COR-L47 (cell line): ENCODE data around the gene RFTN1.

Experiments used
- DNase-seq: peaks from one replicate; lab custom pipeline; 2025; lab: John Stamatoyannopoulos, UW

RFTN1 gene

DNA sequence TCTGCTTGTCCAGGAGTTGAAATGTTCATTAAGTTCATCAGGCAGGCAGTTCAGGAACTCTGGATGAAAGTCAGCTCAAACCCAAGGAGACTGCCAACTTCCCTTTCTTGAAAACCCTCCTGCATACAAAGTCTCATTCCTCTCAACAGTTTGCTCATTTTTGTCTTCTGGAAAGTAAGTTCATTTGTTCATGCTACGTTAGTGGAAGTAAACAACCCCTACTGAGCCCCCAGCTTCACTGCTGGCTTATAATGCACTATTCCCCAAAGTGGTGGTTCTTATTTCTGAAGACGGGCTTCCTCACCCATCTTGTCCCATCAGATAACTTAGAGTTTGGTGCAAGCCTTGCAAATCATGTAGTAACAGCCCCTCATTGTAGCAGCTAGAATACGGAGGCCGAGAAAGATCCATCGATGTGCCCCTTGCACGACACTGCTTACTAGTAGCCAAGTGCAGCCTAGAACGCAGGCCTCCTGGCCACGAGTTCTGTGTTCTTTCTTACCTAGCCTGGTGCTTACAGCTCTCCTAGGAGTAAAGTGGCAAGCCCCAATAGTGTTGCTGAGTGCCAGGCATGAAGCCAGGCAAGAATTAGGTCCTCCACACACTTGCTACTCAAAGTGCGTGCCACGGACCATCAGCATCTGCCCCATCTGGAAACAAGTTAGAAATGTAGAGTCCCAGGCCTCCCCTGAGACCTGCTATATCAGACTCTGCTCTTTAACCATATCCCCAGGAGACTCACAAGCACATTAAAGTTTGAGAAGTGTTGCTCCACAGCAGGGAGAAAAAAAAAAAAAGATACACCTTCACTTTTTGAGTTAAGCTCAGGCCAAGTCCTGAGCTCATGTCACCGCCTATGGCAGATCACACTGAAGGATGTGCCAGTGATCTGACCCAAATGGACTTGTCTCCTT lies 82.5 kb downstream of the RFTN1 start:
- DNase-seq = no peak

DNA sequence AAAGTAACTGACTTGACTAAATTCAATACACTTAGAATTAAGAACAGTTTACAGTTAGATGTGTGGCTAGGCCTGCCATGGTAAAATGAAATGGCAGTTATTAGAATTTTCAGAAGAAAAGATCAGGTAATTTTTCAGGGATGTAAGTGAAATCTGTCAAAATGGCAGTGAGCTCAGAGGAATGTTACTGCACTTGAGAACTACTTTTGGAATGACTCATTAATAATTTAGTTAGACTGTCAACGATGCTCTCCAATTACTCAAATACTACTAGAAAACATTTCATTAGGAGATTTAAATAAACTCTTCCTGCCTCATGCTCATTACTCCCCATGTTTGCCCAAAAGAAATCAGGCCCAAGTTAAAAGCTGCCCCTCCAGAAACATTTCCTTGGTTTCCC lies 84.4 kb downstream of the RFTN1 start:
- no peak for DNase-seq

DNA sequence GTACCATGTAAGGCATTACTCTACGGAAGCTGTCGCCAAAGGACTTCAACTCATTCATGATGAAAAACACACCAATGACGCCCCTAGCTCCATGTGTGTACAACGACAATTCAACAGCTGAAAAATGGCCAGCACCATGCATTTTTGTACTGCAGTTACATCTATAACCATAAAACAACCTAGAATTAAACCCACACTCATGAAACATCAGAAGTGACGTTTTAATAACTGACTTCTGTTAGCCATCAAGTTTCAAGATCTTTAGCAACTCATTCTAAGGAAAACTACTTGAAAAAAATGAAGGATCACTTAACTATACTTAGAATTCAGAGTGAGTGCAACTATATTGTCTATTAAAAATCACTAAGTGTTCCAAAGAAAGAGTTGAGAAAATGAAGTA lies 84.9 kb downstream of the RFTN1 start:
- DNase-seq = no peak

- DNase-seq = no peak
These were observed 86.2 kb downstream of the RFTN1 start for GRCh38 chr3:16427103-16427965.

GRCh38 chr3:16426665-16427064 lies 86.8 kb downstream of the RFTN1 start:
- no peak for DNase-seq

- no peak for DNase-seq
These were observed 87.5 kb downstream of the RFTN1 start for GRCh38 chr3:16426029-16426400.

DNA sequence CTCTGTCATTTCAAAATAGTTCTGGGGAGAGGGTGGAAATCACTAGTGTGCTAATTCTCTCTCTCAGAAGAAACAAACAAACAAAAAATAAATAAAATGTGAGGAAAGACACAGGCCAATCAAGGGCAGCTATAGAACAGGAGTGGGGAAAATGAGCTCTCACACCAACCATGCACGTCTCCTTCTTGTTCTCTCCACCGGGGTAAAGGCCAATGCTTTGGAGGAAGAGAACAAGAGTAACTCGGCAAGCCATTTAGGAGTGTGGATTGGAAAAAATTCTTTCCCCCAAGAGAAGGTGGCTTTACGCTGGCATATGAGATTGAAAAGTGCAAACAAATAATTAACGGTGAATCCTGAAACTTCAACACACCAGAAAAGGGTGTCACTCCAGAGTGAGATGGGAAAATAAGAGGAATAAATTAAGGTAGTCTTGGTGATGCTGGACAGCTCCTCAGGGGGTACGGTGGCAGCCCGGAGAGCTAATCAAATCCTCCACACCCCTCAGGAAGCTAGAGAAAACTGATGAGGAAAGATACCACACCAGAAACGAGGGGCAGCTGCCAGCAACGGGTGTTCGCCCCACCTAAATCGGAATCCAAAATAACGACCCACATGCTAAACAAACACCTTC lies 88.0 kb downstream of the RFTN1 start:
- DNase-seq = no peak

DNA sequence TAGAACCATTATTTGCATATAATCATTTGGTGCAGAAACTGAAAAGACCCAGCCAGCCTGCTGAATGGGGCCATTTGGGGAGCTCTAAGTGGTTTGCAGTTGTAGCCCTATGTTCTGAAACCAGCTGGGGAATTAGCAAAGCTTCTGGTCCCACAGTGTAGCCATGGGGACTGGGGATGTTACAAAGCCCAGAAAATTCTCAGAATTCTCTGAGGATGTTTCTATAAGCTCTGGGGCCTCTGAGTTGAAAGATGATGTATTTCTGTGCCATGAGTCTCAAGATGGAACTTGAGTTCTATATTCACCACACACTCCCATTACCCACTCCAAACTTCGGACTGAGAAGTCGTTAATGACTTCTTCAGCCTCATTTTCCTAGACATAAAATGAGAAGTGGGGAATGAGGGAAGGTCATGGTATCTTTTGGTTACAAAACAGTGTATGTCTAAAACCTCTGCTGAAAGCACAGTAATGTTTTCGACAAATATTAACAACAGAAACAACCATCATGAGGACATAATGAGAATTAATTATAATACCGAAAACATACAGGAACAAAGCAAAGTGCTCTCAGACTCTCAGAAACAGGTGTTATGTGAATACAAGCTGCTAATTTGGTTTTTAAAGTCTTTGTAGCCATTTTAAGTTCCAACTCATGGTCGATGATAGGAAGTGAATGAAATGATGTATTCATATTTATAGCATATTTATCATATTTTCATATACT lies 89.4 kb downstream of the RFTN1 start:
- no peak for DNase-seq

DNA sequence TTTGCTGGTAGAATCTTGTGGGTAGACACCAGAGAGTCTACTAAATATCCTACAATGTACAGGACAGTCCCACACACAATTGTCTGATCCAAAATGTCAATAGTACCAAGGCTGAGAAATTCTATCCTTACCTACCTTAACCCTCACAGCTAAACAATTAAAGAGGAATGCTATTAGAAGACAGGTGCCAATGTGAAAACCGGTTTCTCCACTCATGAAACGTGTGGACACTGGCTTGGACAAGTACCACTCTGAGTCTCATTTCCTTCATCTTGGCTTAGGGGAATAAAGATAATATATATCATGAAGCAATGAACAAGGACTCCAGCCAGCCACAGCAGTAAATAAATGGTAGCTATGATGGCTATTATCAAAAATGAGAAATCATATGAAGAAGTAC lies 90.2 kb downstream of the RFTN1 start:
- no peak for DNase-seq

DNA sequence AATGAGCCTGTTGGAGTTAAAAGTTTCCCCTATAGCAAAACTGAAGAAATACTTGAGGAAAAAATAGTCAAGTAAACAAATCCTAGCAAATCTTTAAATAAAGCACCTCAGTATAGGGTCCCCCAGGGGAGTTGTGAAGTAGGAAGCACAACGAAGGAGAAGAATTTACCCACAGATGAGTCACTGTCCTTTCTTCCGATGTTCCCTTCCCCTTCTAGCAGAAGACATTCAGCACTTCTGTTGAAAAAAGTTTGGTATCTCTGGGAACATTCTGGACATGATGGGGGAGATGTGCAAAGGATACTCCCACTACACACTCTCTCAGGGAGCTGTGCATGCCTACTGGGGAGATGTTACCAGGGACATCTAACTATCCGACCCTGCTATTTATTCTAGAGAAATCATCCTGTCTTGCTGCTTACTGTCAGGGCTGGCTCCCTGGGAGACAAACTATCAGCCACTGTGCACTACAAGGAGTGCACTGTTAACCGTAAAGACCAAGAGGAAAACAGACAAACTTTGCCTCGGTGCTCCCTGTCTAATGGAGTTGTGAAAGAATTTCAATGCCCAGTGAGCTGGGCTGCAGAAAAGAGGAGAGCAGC lies 93.8 kb downstream of the RFTN1 start:
- DNase-seq = no peak

DNA sequence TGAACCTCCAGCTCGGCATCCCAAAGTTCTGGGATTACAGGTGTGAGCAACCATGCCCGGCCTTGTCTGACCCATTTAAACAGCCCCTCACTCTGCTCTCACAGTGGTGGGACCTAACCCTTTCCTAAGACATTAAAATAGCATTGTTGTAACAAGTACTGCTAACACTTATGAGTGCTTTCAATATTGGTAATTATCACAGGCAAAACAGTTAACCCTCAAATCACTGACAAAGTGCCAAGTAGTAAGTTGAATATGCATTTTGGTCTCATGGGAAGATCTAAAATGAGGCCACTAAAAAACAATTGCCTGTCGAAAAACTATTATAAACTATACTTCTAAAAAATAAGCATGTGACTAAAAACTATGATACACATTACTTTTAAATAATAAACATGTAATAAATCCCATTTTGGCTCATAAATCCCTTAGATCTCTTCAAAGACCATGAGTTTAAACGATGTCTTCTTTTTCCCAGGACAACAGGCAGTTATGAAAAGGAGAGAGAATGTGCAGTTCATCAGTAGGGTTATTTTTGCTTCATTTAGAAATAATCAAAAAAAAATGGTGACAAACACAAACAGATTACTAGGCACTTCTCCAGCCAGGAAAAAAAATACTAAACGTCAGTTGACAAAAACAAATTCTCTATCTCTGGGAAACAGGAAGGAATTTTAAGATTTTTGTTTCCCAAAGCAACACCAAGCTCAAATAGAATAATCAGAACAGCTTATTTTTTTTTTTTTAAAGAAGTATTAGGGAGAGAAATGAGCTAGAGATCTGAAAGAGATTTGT lies 95.4 kb downstream of the RFTN1 start:
- no peak for DNase-seq

DNA sequence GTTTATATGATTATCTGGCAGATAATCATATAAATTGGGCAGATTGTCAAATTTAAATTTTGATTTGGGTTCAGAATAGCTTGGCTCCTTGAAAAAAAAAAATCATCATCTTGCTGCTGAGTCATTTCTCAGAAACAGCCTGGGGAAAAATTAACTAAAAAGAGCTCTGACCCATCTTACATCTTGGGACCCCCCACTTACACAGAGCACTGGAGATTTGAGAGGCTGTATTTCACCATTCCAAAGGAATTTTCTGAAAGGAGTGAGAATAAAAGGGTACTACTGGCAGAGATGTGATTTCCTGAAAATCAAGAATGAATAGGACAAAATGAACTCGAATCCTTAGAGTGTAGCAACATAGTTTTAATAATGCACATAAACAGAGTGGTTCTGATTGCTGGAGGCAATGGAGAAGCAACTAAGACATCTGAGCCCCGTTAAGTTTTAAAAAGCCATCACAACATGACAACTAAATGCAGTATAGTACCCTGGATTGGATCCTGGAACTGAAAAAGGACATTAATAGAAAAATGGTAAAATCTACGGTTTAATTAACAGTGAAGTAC lies 97.5 kb downstream of the RFTN1 start:
- DNase-seq = no peak

- DNase-seq = no peak
These were observed 100.2 kb downstream of the RFTN1 start for GRCh38 chr3:16413321-16413720.

- no peak for DNase-seq
These were observed 101.2 kb downstream of the RFTN1 start for GRCh38 chr3:16412192-16412800.

- DNase-seq = no peak
These were observed 102.1 kb downstream of the RFTN1 start for GRCh38 chr3:16411441-16411840.

- no peak for DNase-seq
These were observed 102.8 kb downstream of the RFTN1 start for GRCh38 chr3:16410659-16411058.

DNA sequence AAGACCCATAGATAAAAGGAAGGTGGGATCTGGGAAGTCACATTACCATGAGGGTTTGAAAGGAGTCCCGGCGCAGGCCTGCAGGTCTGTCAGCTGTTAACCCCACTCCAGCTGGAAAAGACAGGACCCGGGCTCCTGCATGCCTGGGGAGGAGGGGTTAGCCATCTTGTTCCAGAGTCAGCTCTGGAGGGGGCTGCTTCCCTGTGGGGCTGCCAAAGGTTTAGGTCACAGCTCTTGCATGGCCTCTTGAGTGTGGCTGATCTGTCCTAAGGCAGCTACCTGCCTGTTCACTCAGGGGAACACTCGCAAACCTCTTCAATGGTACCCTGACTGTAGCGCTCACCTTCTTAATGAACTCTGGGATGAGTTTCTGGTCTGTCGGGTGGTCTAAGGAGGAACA lies 104.5 kb downstream of the RFTN1 start:
- DNase-seq = no peak

GRCh38 chr3:16407366-16407765 lies 106.1 kb downstream of the RFTN1 start:
- DNase-seq = no peak

- no peak for DNase-seq
These were observed 106.9 kb downstream of the RFTN1 start for GRCh38 chr3:16406579-16406978.

DNA sequence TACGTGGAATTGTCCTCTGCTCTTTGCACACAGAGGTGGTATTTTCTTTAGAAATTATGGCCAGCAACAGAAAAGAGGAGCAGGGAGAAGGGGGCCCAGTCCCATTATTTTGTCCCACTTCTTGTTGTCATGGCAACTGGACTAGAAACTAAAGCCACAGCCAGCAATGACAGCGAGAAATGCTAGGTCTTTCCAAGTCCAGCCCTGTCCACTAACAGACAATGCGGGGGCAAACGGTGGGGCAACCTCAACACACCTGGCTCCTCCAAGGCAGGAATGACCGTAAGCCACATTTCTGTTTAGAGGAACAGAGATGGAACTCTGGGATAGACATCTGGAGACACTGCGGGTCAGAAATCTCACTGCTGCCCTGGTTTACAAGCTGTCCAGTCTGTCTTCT lies 107.3 kb downstream of the RFTN1 start:
- DNase-seq = no peak
